Suprapubic skin (tissue), 4 donors: ENCODE measurements around the gene PIANP. TPM values are rescaled to one million over a fixed set of nuclear protein-coding genes. Genes with fewer than 3 reads are reported as not detected.
A peak's percentile ranks its signal among the peaks of the same experiment; 100 is the strongest.

Experiments
- DNase-seq, 2 donors: peaks; one replicate each; pipeline ENCODE4 v3.0.0-alpha.2; 2019; ENCODE audit warnings: low spot score in 2 of 2
- H3K27ac ChIP-seq: fragments of 200-600 bp; sonication (generic); one replicate; pipeline ENCODE4 v1.5.1; 2019
- H3K27me3 ChIP-seq: fragments of 200-600 bp; sonication (generic); one replicate; pipeline ENCODE4 v1.5.1; 2019
- H3K36me3 ChIP-seq: fragments of 200-600 bp; sonication (generic); one replicate; pipeline ENCODE4 v1.5.1; 2019
- H3K4me1 ChIP-seq: fragments of 200-600 bp; sonication (generic); one replicate; pipeline ENCODE4 v1.5.1; 2019
- H3K4me3 ChIP-seq: fragments of 200-600 bp; sonication (generic); one replicate; pipeline ENCODE4 v1.5.1; 2019; ENCODE audit warnings: mild to moderate bottlenecking
- H3K9me3 ChIP-seq: fragments of 200-600 bp; sonication (generic); one replicate; pipeline ENCODE4 v1.5.1; 2019
- EP300 ChIP-seq: sonication (generic); formaldehyde crosslinking; IDR thresholded peaks from one replicate; pipeline ENCODE4 v1.6.1; 2017; ENCODE audit warnings: antibody characterized with exemption
- POLR2A ChIP-seq, 2 donors: fragments of 450-650 bp; IDR thresholded peaks; one replicate each; pipeline ENCODE4 v1.6.1; 2017; ENCODE audit warnings: antibody characterized with exemption in 2 of 2, mild to moderate bottlenecking in 2 of 2, moderate library complexity in 2 of 2
- POLR2AphosphoS5 ChIP-seq, 3 donors: sonication (generic); formaldehyde crosslinking; IDR thresholded peaks; one replicate each; pipeline ENCODE4 v1.6.1; 2017; ENCODE audit warnings: antibody characterized with exemption in 3 of 3
- WGBS: methylation state at CpG from one replicate; pipeline ENCODE4 v1.1.5; 2018; 5-methylcytosine and 5-hydroxymethylcytosine counted together
- total RNA-seq, 4 donors: library from RNA; depleted of rRNA; stranded (reverse); fragments of >200 nt; gene quantifications; one replicate each; pipeline ENCODE4 v1.1.0, GENCODE V29; 2016
- TF ChIP-seq, protein P1 (sequence below), 2 donors: fragments of 200-600 bp in 1 of 2; fragments of 450-650 bp in 1 of 2; sonication (generic) in 1 of 2; IDR thresholded peaks; one replicate each; pipeline ENCODE4 v1.5.1; 2016 to 2019; ENCODE audit warnings: antibody characterized with exemption in 2 of 2, mild to moderate bottlenecking in 1 of 2, moderate library complexity in 1 of 2

Gene PIANP
- total RNA-seq, 4 donors from 2014 or later = not detected

DNA sequence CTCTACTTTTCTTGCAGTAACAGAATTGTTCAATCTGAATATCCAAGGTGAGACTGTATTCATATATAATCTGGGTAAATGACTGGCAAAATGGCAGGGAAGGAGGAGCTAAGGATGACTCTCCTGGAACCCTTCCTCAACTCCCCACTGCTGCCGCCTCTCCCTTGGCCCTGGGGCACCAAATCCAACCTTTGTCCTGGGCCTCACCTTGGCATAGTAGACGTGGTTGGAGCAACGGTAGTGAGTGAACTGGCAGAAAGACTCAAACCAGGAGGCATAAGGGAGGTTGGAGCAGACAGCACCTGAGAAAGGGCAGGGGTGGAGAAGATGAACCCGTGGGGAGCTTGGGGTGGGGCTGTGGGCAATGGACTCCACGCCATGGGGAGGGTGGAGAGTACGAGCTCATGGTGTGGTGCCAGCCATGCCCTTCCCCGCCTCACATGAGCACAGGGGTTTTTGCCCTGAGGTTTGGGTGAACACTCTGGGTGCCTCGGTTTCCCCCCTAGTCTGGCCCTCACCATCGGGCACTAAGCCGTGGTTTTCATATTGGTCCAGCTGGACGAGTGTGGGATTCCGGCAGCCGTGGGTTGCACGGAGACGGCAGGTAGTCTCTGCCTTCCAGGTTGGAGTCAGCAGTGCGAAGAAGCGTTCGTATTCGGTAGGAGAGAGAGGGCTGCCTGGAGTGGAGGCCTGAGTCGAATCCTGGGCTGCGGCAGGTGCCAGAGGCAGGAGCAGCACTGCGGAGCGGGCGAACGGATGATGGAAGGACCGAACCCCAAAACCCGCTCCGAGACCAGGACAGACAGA lies 54.1 kb downstream of the PIANP start:
- Histone ChIP-seq H3K36me3 (peaks cover 29% of the 10 kb centered on the region), H3K27ac (no peak overlapping the region), H3K4me3 (peak overlapping the region; percentile 47), H3K4me1 (peaks cover 14% of the 10 kb centered on the region), H3K27me3 (no peaks in the 10 kb centered on the region), H3K9me3 (no peaks in the 10 kb centered on the region)
- WGBS = 56% methylated on average over 15 of the region's 28 CpGs
- TF ChIP-seq, protein P1, sequence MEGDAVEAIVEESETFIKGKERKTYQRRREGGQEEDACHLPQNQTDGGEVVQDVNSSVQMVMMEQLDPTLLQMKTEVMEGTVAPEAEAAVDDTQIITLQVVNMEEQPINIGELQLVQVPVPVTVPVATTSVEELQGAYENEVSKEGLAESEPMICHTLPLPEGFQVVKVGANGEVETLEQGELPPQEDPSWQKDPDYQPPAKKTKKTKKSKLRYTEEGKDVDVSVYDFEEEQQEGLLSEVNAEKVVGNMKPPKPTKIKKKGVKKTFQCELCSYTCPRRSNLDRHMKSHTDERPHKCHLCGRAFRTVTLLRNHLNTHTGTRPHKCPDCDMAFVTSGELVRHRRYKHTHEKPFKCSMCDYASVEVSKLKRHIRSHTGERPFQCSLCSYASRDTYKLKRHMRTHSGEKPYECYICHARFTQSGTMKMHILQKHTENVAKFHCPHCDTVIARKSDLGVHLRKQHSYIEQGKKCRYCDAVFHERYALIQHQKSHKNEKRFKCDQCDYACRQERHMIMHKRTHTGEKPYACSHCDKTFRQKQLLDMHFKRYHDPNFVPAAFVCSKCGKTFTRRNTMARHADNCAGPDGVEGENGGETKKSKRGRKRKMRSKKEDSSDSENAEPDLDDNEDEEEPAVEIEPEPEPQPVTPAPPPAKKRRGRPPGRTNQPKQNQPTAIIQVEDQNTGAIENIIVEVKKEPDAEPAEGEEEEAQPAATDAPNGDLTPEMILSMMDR (IDR thresholded peaks at IDR 0.05) = no peak
- no peak for TF ChIP-seq POLR2AphosphoS5 (IDR thresholded peaks at IDR 0.05)
- no peak for TF ChIP-seq EP300
- no peak for TF ChIP-seq POLR2A (IDR thresholded peaks at IDR 0.05)
- no peak for DNase-seq

DNA sequence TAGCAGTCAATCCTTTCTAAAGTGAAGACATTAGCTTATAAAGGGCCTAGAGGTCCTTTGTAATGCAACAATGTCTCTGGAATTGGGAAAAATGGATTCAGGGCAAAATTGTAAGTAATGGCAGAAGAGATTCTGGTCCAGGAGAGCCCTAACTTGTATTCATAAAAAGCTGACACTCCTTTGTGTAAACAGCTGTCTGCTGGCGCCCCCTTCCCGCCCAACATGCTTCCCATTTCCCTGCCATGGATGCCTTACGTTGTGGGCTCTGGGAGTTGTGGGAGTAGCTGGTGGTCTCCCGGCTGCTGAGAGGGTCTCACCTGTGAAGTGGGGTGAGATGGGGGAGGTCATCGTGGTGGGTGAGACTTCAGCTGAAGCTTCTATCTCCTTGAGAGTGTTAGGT lies 55.7 kb downstream of the PIANP start:
- no peaks in the 10 kb centered on the region for H3K27me3 ChIP-seq
- 50% methylated on average over 5 of the region's 5 CpGs for WGBS
- H3K36me3 ChIP-seq = peaks cover 13% of the 10 kb centered on the region
- no peaks in the 10 kb centered on the region for H3K9me3 ChIP-seq
- no peak overlapping the region for H3K27ac ChIP-seq
- TF ChIP-seq POLR2AphosphoS5 (IDR thresholded peaks at IDR 0.05) (no peak), EP300 (no peak), POLR2A (IDR thresholded peaks at IDR 0.05) (no peak)
- TF ChIP-seq, protein P1 (IDR thresholded peaks at IDR 0.05) = no peak
- DNase-seq = no peak
- peaks cover 27% of the 10 kb centered on the region for H3K4me1 ChIP-seq
- H3K4me3 ChIP-seq = no peak overlapping the region

DNA sequence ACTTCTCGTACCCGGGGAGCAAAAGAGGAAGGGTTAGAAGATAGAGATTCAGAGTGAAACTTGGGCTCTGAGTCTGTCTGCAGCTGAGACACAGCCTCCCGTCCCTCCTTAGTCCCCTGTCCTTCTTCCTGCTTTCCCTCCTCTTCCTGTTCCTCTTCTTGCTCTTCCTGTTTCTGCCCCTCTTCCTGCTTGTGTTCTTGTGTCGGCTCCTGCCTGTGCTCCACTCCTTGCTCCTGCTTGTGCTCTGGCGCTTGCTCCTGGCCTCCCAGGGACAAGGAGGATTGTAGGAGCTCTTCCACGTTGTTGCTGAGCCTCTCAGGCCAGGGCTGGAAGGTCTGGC lies 56.4 kb downstream of the PIANP start:
- Histone ChIP-seq H3K9me3 (no peaks in the 10 kb centered on the region), H3K36me3 (peaks cover 7% of the 10 kb centered on the region), H3K27me3 (no peaks in the 10 kb centered on the region), H3K4me3 (no peak overlapping the region), H3K4me1 (peaks cover 27% of the 10 kb centered on the region), H3K27ac (no peak overlapping the region)
- TF ChIP-seq, protein P1 (IDR thresholded peaks at IDR 0.05) = no peak
- no peak for TF ChIP-seq EP300
- TF ChIP-seq POLR2AphosphoS5 (IDR thresholded peaks at IDR 0.05) = no peak
- no peak for TF ChIP-seq POLR2A (IDR thresholded peaks at IDR 0.05)
- WGBS = 79% methylated on average over 6 of the region's 6 CpGs
- no peak for DNase-seq

Other genes with a start within 250 kb of the PIANP start
- gene TAPBPL, start 248.8 kb downstream of the PIANP start, total RNA-seq = 10 to 100 TPM; 10.9 to 25.2 (median 17.7) TPM
- 1 to 10 TPM; 2.1 to 5.4 (median 3.7) TPM for gene VAMP1, start 230.1 kb downstream of the PIANP start, total RNA-seq
- gene MRPL51, start 207.6 kb downstream of the PIANP start, total RNA-seq = 10 to 100 TPM; 28.0 to 42.2 (median 37.9) TPM
- gene NCAPD2, start 206.7 kb downstream of the PIANP start, total RNA-seq = 10 to 100 TPM; 22.6 to 43.2 (median 31.0) TPM
- 1,000 to 10,000 TPM; 1,442 to 2,828 (median 1,967) TPM for gene GAPDH, start 166.3 kb downstream of the PIANP start, total RNA-seq
- gene IFFO1, start 144.8 kb downstream of the PIANP start, total RNA-seq = 1 to 10 TPM; 1.9 to 5.8 (median 4.3) TPM
- 10 to 100 TPM; 34.6 to 62.2 (median 42.3) TPM for gene NOP2, start 132.5 kb downstream of the PIANP start, total RNA-seq
- gene CHD4, start 93.4 kb downstream of the PIANP start, total RNA-seq = 100 to 1,000 TPM; 191 to 258 (median 206) TPM
- gene LPAR5, start 64.9 kb downstream of the PIANP start, total RNA-seq = 10 to 100 TPM in 1 of 4 donors, 1 to 10 TPM in 3; 5.8 to 15.0 (median 8.8) TPM
- gene ACRBP, start 53.4 kb downstream of the PIANP start, total RNA-seq = 1 to 10 TPM in 3 of 4 donors, under 1 TPM in 1; 0.86 to 9.3 (median 1.6) TPM
- gene ING4, start 37.7 kb downstream of the PIANP start, total RNA-seq = 10 to 100 TPM; 53.2 to 85.0 (median 70.6) TPM
- 10 to 100 TPM; 34.5 to 72.0 (median 42.2) TPM for gene ZNF384, start 11.4 kb downstream of the PIANP start, total RNA-seq
- 10 to 100 TPM; 50.2 to 70.7 (median 66.6) TPM for gene COPS7A, start 23.2 kb upstream of the PIANP start, total RNA-seq
- gene MLF2, start 52.3 kb upstream of the PIANP start, total RNA-seq = 100 to 1,000 TPM; 147 to 195 (median 180) TPM
- 100 to 1,000 TPM in 2 of 4 donors, 10 to 100 TPM in 2; 91.2 to 128 (median 99.8) TPM for gene PTMS, start 65.5 kb upstream of the PIANP start, total RNA-seq
- gene LAG3, start 71.7 kb upstream of the PIANP start, total RNA-seq = 1 to 10 TPM in 1 of 4 donors, under 1 TPM in 1, not detected in 2; 0.60 to 1.4 TPM
- 1 to 10 TPM; 2.5 to 5.4 (median 3.9) TPM for gene CD4, start 88.7 kb upstream of the PIANP start, total RNA-seq
- gene GPR162, start 121.0 kb upstream of the PIANP start, total RNA-seq = 1 to 10 TPM in 2 of 4 donors, under 1 TPM in 2; 0.47 to 2.1 (median 1.0) TPM
- 10 to 100 TPM in 3 of 4 donors, 1 to 10 TPM in 1; 5.0 to 30.5 (median 14.3) TPM for gene P3H3, start 127.6 kb upstream of the PIANP start, total RNA-seq
- gene GNB3, start 140.1 kb upstream of the PIANP start, total RNA-seq = 1 to 10 TPM in 2 of 4 donors, under 1 TPM in 1, not detected in 1; 0.72 to 1.5 (median 1.4) TPM
- gene CDCA3, start 150.5 kb upstream of the PIANP start, total RNA-seq = 1 to 10 TPM; 4.8 to 8.9 (median 5.9) TPM
- 10 to 100 TPM; 54.7 to 71.8 (median 68.9) TPM for gene USP5, start 151.3 kb upstream of the PIANP start, total RNA-seq
- 100 to 1,000 TPM; 185 to 498 (median 405) TPM for gene TPI1, start 166.7 kb upstream of the PIANP start, total RNA-seq
- 10 to 100 TPM in 1 of 4 donors, 1 to 10 TPM in 3; 3.0 to 16.5 (median 7.5) TPM for gene SPSB2, start 172.5 kb upstream of the PIANP start, total RNA-seq
- gene LRRC23, start 204.0 kb upstream of the PIANP start, total RNA-seq = 10 to 100 TPM in 2 of 4 donors, 1 to 10 TPM in 2; 4.3 to 15.8 (median 8.5) TPM
- 10 to 100 TPM in 1 of 4 donors, 1 to 10 TPM in 3; 1.3 to 15.4 (median 6.9) TPM for gene ENO2, start 213.8 kb upstream of the PIANP start, total RNA-seq
- 100 to 1,000 TPM in 1 of 4 donors, 10 to 100 TPM in 3; 58.4 to 137 (median 67.7) TPM for gene ATN1, start 227.1 kb upstream of the PIANP start, total RNA-seq
- not detected for gene RNU7-1, start 243.0 kb upstream of the PIANP start, total RNA-seq
- gene C12orf57, start 243.2 kb upstream of the PIANP start, total RNA-seq = 100 to 1,000 TPM; 251 to 495 (median 436) TPM